NCI-H774 (cell line): Measurements from ENCODE around the gene ROPN1B.
A peak's percentile ranks its signal among the peaks of the same experiment; 100 is the strongest.
"Not testable (repeated sequence)": the region's sequence is repeated elsewhere in the genome, so short reads cannot be mapped to it uniquely, and the experiment has no call there.

Experiments used
- DNase-seq: peaks from one replicate; lab custom pipeline; 2025; lab: John Stamatoyannopoulos, UW

The ROPN1B gene

GRCh38 chr3:125958511-125959316 is 10.3 kb upstream of the ROPN1B start:
- no peak for DNase-seq

GRCh38 chr3:125959317-125960065 is 9.5 kb upstream of the ROPN1B start:
- no peak for DNase-seq

DNA sequence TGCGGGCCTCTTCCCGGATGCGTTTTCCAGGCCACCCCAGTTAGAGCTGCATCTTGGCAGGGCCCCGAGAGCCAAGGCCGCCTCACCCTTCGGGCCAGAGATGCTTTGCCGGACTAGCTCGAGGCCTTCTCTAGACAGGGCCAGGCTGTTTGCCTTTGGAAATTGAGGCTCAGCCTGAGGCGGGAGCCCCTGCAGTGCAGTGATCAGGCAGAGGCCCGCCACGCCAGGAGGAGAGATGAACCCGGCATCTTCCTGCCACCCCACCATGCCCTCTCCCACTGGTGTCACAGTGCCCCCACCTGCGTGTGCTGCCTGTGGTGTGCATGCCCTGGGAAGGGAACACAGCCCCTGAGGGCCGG is 8.9 kb upstream of the ROPN1B start:
- no peak for DNase-seq

DNA sequence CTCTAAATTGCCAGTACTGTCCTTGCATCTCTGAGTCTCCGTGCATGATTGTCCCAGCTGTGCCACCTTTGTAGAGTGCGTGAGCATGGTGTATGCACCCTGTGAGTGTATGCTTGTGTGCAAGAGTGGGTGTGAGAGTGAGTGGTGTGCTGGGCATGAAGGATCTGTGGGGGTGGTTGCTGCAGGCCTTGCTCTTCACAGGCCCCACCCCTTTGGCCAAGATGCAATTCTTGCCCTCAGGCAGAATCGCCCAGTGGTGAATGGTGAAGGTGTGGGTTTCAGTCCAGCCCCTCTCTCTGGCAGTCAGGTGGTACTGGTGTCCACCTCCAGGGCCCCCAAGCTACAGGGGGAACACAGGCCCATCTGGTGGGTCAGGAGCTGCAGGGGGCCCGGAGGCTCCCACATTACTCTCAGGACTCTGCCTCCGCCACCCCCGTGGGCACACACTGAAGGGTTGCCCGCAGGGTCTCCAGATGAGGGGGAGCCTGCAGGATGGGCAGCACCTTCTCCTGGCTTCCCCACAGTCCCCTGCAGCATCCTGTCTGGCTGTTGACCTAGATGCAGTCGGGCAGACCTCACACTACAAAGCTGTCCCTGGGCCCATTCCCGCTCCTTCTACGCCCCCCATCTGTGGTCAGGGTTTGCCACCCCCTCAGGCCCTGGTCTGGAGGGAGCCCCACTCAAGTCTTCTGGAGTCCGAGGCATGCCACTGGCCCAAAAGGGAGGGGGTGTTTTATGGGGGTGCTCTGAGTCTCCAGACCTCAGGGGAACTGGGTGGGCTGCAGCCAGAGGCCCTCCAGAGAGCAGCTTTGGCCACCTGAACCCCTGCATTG is 8.3 kb upstream of the ROPN1B start:
- DNase-seq, result no peak

- DNase-seq, result no peak
These were observed 7.7 kb upstream of the ROPN1B start for GRCh38 chr3:125961289-125961589.

DNA sequence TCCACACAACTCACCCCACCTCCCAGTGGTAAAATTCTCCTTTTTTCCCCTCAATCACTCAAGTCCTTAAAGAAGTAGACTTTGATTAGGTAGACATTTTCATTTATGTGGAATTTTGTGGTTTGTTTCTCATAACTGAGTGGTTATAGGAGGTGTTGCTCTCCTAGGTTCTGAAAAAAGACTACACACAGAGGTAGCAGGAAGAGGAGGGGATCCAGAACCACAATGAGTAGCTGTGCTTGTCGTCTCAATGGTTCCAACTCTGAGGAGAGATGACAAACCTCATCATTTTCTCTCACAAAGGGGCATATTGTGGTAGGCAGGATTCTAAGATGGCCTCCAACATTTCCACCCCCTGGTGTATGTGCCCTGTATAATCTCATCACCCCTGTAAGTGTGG is 5.1 kb upstream of the ROPN1B start:
- DNase-seq, result not testable (repeated sequence)

DNA sequence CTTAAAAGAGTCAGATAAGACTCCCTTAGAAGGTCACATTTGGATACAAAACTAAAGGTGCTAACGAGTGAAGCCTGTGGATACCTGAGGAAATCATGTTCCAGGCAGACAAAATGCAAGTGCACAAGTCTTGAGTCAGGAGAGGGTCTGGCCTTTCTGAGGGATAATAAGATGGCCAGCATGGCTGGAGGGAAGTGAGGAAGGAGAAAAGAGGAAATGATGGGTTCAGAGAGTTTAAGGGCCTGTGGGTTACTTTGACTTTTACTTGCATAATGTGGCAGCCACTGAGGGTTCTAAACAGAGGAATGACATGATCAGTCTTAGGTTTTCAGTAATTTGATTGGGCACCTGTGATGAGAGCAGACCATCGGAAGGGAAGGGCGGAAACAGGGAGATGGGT is 3.5 kb upstream of the ROPN1B start:
- no peak for DNase-seq

- DNase-seq, result peak; percentile 1
These were observed 1.8 kb upstream of the ROPN1B start for GRCh38 chr3:125967156-125967555.

DNA sequence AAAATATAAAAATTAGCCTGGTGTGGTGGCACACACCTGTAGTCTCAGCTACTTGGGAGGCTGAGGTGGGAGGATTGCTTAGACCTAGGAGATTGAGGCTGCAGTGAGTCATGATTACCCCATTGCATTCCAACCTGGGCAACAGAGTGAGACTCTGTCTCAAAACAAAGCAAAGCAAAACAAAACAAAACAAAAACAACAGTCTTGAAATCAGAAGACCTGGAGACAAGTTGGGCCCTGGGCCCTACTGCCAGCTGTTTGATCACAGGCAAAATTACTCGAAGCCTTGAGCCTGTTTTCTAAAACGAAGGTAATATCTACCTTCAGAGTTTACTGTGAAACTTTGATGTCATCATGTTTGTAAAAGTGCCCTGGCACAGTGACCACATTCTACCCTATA is 857 bp upstream of the ROPN1B start:
- DNase-seq, result not testable (repeated sequence)

GRCh38 chr3:125971997-125972944 is 3.3 kb downstream of the ROPN1B start:
- DNase-seq, result not testable (repeated sequence)

- DNase-seq, result not testable (repeated sequence)
These were observed 6.4 kb downstream of the ROPN1B start for GRCh38 chr3:125975245-125976002.

GRCh38 chr3:125976003-125976390 is 7.0 kb downstream of the ROPN1B start:
- not testable (repeated sequence) for DNase-seq

GRCh38 chr3:125977104-125977503 is 8.1 kb downstream of the ROPN1B start:
- DNase-seq, result not testable (repeated sequence)

DNA sequence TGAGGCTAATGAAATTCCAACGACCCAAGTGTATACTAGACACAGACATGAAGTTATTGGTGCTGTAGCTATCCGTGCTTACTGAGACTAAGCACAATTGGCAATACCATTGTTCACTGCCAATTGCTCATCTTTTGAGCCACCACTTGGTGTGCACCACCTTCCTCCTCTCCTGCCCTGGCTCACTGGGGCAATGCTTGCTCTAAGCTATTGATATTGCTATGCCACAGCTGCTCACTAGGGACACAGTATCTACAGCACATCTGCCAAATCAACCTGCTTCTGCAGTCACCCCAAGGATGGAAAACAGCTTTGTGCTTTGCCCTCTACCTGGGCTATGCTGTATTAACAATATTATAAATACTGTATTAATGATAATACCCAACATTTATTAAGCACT is 16.0 kb downstream of the ROPN1B start:
- not testable (repeated sequence) for DNase-seq

- DNase-seq, result peak; percentile 69
These were observed 21.4 kb downstream of the ROPN1B start for GRCh38 chr3:125990253-125990970.

- not testable (repeated sequence) for DNase-seq
These were observed 27.8 kb downstream of the ROPN1B start for GRCh38 chr3:125996751-125997150.

DNA sequence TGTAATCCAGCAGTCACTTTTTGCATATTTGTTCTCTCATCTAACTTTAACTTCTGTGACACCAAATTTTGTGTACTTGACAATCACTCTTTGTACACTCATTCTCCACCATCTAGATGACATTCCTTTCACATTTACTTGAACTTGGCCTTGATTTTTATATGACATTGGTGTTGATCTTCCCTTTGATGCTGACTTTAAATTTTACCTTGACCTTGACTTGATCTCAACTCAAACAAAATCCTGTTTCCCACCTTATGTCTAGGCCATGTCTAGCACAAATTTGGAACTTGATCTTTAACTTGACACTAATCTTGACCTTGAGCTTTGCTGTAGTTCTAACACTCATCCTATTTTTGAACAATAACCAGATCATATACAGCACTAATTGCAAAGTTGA is 33.2 kb downstream of the ROPN1B start:
- DNase-seq, result no peak

DNA sequence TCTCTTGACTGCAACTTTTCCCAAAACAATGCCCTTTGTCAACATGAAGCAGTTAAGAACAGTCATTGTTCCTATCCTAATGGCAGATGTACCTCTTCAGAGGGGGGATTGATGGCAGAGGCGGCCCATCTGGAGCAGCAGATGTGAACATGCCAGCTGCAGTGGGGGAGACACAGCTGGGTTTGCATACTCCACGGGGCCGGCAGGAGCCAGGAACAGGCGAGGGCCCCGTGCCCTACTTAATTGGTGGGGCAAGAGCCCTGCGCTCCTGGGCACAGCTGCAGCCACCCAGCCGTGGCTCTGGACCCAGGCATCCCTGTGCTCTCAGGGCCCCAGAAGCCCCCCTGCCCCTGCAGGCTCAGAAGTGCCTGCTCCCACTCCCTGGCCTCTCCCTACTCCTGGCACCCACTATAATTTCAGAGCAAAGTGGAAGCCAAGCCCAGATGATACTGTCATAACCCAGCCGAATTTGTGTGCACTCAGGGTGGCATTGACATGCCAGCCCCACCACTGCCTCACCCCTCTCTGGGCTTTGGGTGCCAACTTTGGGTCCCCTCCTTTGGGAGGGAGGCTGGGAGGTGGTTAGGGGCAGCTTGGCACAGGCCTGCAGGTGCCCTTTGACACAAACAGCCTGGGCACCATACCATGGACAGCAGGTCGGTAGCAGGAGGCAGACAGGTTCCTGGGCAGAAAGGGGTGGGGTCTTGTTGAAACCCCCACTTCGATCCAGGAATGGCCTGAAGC is 34.6 kb downstream of the ROPN1B start:
- no peak for DNase-seq

DNA sequence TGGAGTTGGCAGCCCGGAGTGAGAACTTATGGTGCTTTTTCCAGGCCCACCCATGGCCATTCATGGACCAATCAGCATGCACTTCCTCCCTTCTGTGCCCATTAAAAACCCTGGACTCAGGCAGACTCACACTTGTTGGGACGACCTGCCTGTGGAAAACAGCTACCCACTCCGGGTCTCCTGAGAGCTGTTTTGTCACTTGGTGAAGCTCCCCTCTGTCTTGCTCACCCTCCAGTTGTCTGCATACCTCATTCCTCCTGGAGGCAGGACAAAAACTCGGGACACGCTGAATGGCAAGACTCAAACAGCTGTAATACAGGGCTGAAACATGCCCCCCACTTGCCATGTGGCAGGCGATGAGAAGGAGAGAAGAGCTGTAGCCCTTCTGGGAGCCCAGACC is 35.2 kb downstream of the ROPN1B start:
- no peak for DNase-seq
